GM12892 (cell line): ENCODE results near the gene EIF4G1.

Experiments
- POLR2A ChIP-seq: IDR thresholded peaks from 2 replicates; pipeline ENCODE4 v1.6.1; 2011; ENCODE audit warnings: low read depth, low read length, control low read depth
- POLR2AphosphoS5 ChIP-seq: IDR thresholded peaks from 2 replicates; pipeline ENCODE4 v1.6.1; 2011; ENCODE audit warnings: low read depth, low read length, control low read depth
- TAF1 ChIP-seq: IDR thresholded peaks from 2 replicates; pipeline ENCODE4 v1.6.1; 2011; ENCODE audit warnings: low read depth, mild to moderate bottlenecking, control low read depth, low read length, borderline replicate concordance

DNA sequence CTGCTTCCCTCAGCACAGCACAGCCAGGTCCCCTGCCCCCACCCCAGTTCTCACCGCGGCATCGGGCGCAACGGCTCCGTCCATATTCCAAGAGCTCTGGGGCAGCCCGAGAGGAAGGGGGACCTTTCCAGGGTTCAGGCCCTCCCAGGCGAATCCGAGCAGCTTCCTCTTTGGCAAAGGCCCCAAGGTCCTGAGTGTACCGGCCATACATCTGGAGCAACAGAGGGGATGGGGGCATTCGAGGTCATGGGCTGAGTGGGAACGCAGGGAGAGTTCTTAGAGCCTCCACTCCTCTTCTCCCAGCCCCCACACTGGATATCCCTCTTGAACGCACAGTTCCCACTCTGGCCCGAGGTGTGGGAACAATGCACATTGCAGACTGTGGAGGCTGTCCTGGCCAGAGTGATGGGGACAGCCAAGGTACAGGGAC lies 44.5 kb downstream of the EIF4G1 start:
- TF ChIP-seq POLR2A: no peak
- TF ChIP-seq POLR2AphosphoS5: no peak
- no peak for TF ChIP-seq TAF1
